Breast epithelium (tissue), 4 donors: ENCODE measurements around the gene DGKB. TPM values are rescaled to one million over a fixed set of nuclear protein-coding genes. Genes with fewer than 3 reads are reported as not detected.

ENCODE experiments used
- DNase-seq, 2 donors: peaks; one replicate each; pipeline ENCODE4 v3.0.0-alpha.2; 2019; ENCODE audit warnings: low spot score in 2 of 2
- H3K27ac ChIP-seq, 2 donors: fragments of 200-600 bp; sonication (generic) in 1 of 2; one replicate each; pipeline ENCODE4 v1.5.1; 2016 to 2019; ENCODE audit warnings: mild to moderate bottlenecking in 1 of 2
- H3K27me3 ChIP-seq, 2 donors: fragments of 200-600 bp; sonication (generic) in 1 of 2; one replicate each; pipeline versions ENCODE4 v1.5.1 to v1.6.0; 2017 to 2019; ENCODE audit warnings: control low read depth in 1 of 2, mild to moderate bottlenecking in 1 of 2
- H3K36me3 ChIP-seq: fragments of 200-600 bp; one replicate; pipeline ENCODE4 v1.5.1; 2019
- H3K4me1 ChIP-seq, 2 donors: fragments of 200-600 bp; sonication (generic); one replicate each; pipeline ENCODE4 v1.5.1; 2016 to 2019; ENCODE audit warnings: control low read depth in 1 of 2
- H3K4me3 ChIP-seq, 3 donors: fragments of 200-600 bp; sonication (generic); 1 replicate in 2 of 3; 2 replicates in 1 of 3; pipeline ENCODE4 v1.5.1; 2016 to 2019; ENCODE audit warnings: mild to moderate bottlenecking in 3 of 3, moderate library complexity in 2 of 3
- H3K9me3 ChIP-seq, 2 donors: fragments of 200-600 bp; sonication (generic) in 1 of 2; one replicate each; pipeline ENCODE4 v1.5.1; 2016 to 2019; ENCODE audit warnings: control low read depth in 1 of 2
- POLR2A ChIP-seq: fragments of 450-650 bp; IDR thresholded peaks from one replicate; pipeline ENCODE4 v1.6.1; 2016; ENCODE audit warnings: antibody characterized with exemption, mild to moderate bottlenecking, moderate library complexity
- POLR2AphosphoS5 ChIP-seq, 3 donors: sonication (generic); formaldehyde crosslinking; IDR thresholded peaks; one replicate each; pipeline ENCODE4 v1.6.1; 2017; ENCODE audit warnings: antibody characterized with exemption in 3 of 3
- intact Hi-C: fragments of 100-400 bp; cut with DNase I; formaldehyde crosslinking; loops from one replicate; pipeline ENCODE4 v1.15.1; 2023; ENCODE audit warnings: low total_unique reads
- total RNA-seq, 3 donors: library from RNA; depleted of rRNA; stranded (reverse); fragments of >200 nt; gene quantifications; one replicate each; pipeline ENCODE4 v1.1.0, GENCODE V29; 2016
- TF ChIP-seq, protein P1 (sequence below), 3 donors: fragments of 450-650 bp; IDR thresholded peaks; one replicate each; pipeline ENCODE4 v1.5.1; 2016 to 2017; ENCODE audit warnings: antibody characterized with exemption in 3 of 3, mild to moderate bottlenecking in 3 of 3, moderate library complexity in 3 of 3

The DGKB gene
- total RNA-seq, 3 donors from 2014 or later = 0.16 to 0.44 (median 0.33) TPM

DNA sequence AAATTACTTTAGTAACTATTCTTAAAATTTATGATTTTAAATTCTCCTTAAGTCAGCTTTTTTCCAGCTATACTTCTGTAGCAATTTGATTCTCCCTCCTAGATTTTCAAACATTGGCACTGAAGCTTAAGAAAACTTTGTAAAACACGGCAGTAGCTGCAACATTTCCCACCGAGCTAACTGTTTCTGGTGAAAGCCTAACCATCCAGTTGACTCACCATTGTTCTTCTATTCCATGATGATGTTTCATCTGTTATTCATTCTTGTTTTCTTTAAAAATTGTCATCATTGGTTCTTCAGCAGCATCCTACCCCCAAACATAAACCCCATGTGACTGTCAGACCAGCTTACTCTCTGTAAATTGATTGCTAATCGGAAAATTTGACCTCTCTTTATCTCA, 312.3 kb downstream of the DGKB start:
- Histone ChIP-seq H3K4me1 (no peaks in the 10 kb centered on the region), H3K36me3 (no peaks in the 10 kb centered on the region), H3K27me3 (no peaks in the 10 kb centered on the region), H3K27ac (no peak overlapping the region), H3K9me3 (peaks cover 0 to 13% of the 10 kb centered on the region in 2 donors), H3K4me3 (no peak overlapping the region)
- intact Hi-C loops = no loop called here
- TF ChIP-seq, protein P1, sequence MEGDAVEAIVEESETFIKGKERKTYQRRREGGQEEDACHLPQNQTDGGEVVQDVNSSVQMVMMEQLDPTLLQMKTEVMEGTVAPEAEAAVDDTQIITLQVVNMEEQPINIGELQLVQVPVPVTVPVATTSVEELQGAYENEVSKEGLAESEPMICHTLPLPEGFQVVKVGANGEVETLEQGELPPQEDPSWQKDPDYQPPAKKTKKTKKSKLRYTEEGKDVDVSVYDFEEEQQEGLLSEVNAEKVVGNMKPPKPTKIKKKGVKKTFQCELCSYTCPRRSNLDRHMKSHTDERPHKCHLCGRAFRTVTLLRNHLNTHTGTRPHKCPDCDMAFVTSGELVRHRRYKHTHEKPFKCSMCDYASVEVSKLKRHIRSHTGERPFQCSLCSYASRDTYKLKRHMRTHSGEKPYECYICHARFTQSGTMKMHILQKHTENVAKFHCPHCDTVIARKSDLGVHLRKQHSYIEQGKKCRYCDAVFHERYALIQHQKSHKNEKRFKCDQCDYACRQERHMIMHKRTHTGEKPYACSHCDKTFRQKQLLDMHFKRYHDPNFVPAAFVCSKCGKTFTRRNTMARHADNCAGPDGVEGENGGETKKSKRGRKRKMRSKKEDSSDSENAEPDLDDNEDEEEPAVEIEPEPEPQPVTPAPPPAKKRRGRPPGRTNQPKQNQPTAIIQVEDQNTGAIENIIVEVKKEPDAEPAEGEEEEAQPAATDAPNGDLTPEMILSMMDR (IDR thresholded peaks at IDR 0.05) = no peak
- TF ChIP-seq POLR2AphosphoS5 (IDR thresholded peaks at IDR 0.05) = no peak
- TF ChIP-seq POLR2A = no peak
- no peak for DNase-seq

DNA sequence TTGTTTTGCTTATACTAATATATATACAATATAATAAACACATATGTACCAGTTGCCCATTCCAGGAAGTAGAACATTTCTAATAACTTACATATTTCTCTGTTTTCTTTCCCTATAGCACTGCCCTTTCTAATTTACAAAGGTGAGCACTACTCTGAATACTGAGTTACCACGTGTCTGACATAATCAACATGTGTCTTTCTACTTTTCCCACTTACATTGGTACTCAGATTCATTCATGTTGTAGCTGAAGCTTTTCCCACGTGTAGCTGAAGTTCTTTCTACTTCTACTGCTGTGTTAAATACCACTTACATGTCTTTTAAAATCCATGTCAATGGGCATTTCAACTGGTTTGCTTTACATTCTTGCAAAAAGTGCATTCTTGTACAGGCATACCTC, 317.3 kb downstream of the DGKB start:
- H3K36me3 ChIP-seq = no peaks in the 10 kb centered on the region
- H3K4me1 ChIP-seq = no peaks in the 10 kb centered on the region
- TF ChIP-seq POLR2A = no peak
- TF ChIP-seq, protein P1 (IDR thresholded peaks at IDR 0.05) = no peak
- TF ChIP-seq POLR2AphosphoS5 (IDR thresholded peaks at IDR 0.05) = no peak
- intact Hi-C loops = no loop called here
- no peak overlapping the region for H3K4me3 ChIP-seq
- no peak overlapping the region for H3K27ac ChIP-seq
- peaks cover 0 to 17% of the 10 kb centered on the region in 2 donors for H3K9me3 ChIP-seq
- no peak for DNase-seq
- no peaks in the 10 kb centered on the region for H3K27me3 ChIP-seq

DNA sequence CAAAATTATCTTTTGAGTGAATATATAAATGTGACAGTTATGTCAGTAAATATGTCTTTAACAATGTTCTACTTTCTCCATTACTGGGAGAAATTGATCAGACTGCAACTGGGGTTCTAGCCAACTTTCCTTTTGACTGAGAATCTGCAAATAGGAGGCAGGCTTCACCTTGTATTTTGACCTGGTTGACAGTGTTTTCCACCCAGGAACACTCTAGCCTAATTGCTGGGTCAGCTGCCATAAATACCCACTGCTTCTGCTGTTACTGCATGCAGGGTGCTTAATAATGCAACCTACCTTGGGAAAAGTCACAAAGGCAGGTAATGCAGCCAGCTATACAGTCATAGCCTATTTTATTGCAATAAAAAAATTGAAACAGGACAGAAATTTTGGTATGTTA, 319.0 kb downstream of the DGKB start:
- no peaks in the 10 kb centered on the region for H3K27me3 ChIP-seq
- H3K4me3 ChIP-seq = no peak overlapping the region
- H3K4me1 ChIP-seq = no peaks in the 10 kb centered on the region
- no peak for DNase-seq
- TF ChIP-seq, protein P1 (IDR thresholded peaks at IDR 0.05) = no peak
- no peak for TF ChIP-seq POLR2AphosphoS5 (IDR thresholded peaks at IDR 0.05)
- no peak for TF ChIP-seq POLR2A
- intact Hi-C loops = no loop called here
- no peak overlapping the region for H3K27ac ChIP-seq
- peaks cover 0 to 17% of the 10 kb centered on the region in 2 donors for H3K9me3 ChIP-seq
- no peaks in the 10 kb centered on the region for H3K36me3 ChIP-seq

DNA sequence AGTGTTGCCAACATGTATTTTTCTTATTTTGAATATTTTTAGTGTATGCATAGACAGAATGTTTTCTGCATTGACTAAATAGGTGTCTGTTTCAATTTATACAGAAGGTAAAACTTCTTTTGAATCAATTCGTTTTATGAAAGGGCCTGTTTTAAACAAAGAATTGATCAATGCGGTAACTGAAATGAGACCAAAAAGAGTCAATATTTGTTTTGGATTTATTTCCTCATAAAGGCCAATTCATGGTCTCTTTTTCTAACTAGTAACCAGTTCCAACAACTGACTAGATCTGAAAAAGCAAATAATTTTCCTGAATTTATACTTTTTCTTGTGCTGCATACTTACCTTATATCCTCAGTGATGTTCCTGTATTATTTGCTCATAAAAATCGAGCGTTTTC, 320.5 kb downstream of the DGKB start:
- TF ChIP-seq POLR2AphosphoS5 (IDR thresholded peaks at IDR 0.05) = no peak
- no peak for TF ChIP-seq POLR2A
- TF ChIP-seq, protein P1 (IDR thresholded peaks at IDR 0.05) = no peak
- Histone ChIP-seq H3K4me3 (no peak overlapping the region), H3K9me3 (peaks cover 0 to 17% of the 10 kb centered on the region in 2 donors), H3K4me1 (no peaks in the 10 kb centered on the region), H3K27me3 (no peaks in the 10 kb centered on the region), H3K36me3 (no peaks in the 10 kb centered on the region), H3K27ac (no peak overlapping the region)
- intact Hi-C loops = no loop called here
- DNase-seq = no peak

DNA sequence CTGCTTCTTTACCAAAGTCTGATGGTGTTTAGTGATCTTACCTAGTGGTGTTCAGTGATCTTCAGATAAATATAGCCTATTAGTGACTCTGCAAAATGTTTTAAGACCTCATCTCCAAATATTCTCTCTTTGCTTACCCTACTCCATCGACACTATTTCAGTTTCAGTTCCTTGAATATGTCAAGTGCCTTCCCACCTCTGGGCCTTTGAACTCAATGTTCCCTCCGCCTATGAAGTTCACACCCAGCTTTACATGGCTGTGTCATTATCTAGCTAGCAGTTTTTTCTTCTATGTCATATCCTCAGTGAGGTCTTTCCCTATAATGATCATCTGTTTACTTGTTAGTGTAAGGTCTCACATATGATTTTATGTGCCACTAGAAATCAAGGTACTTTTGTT, 322.6 kb downstream of the DGKB start:
- intact Hi-C loops = no loop called here
- H3K4me3 ChIP-seq = no peak overlapping the region
- H3K36me3 ChIP-seq = no peaks in the 10 kb centered on the region
- no peak for TF ChIP-seq POLR2A
- no peak for TF ChIP-seq POLR2AphosphoS5 (IDR thresholded peaks at IDR 0.05)
- TF ChIP-seq, protein P1 (IDR thresholded peaks at IDR 0.05) = no peak
- H3K27ac ChIP-seq = no peak overlapping the region
- peaks cover 0 to 2% of the 10 kb centered on the region in 2 donors for H3K9me3 ChIP-seq
- no peaks in the 10 kb centered on the region for H3K4me1 ChIP-seq
- no peak for DNase-seq
- H3K27me3 ChIP-seq = no peaks in the 10 kb centered on the region
